HG03025 (cell line): ENCODE measurements around the gene KPNA4.
A peak's percentile ranks its signal among the peaks of the same experiment; 100 is the strongest.
"Not testable (repeated sequence)": the region's sequence is repeated elsewhere in the genome, so short reads cannot be mapped to it uniquely, and the experiment has no call there.

Experiments used
- ATAC-seq: cut with Tn5 transposase; IDR thresholded peaks from one replicate; pipeline ENCODE4 v1.9.1; 2021; ENCODE audit warnings: mild to moderate bottlenecking, moderate library complexity; ENCODE audit not compliant: unreplicated experiment, low FRiP score

Gene KPNA4

GRCh38 chr3:160565442-160566403, at the start of gene KPNA4:
Gene KPNA4 (minus strand): TSS chr3:160565571. CDS start chr3:160565282, 289 bp downstream.
- peak; percentile 94 for ATAC-seq

- ATAC-seq, result no peak
Measured at GRCh38 chr3:160613661-160614060, 48.3 kb upstream of the KPNA4 start.

GRCh38 chr3:160612386-160613075, 47.2 kb upstream of the KPNA4 start:
- ATAC-seq, result no peak

GRCh38 chr3:160611141-160611540, 45.8 kb upstream of the KPNA4 start:
- ATAC-seq, result no peak

GRCh38 chr3:160608870-160609269, 43.5 kb upstream of the KPNA4 start:
- ATAC-seq, result no peak

- no peak for ATAC-seq
Measured at GRCh38 chr3:160607826-160608225, 42.5 kb upstream of the KPNA4 start.

GRCh38 chr3:160605315-160605714, 39.9 kb upstream of the KPNA4 start:
- no peak for ATAC-seq

GRCh38 chr3:160603845-160604244, 38.5 kb upstream of the KPNA4 start:
- not testable (repeated sequence) for ATAC-seq

- no peak for ATAC-seq
Measured at GRCh38 chr3:160602259-160602658, 36.9 kb upstream of the KPNA4 start.

GRCh38 chr3:160601288-160601687, 35.9 kb upstream of the KPNA4 start:
- ATAC-seq, result no peak

- ATAC-seq, result no peak
Measured at GRCh38 chr3:160598865-160599264, 33.5 kb upstream of the KPNA4 start.

- ATAC-seq, result no peak
Measured at GRCh38 chr3:160588023-160588422, 22.7 kb upstream of the KPNA4 start.

GRCh38 chr3:160587105-160587504, 21.7 kb upstream of the KPNA4 start:
- no peak for ATAC-seq

- ATAC-seq, result no peak
Measured at GRCh38 chr3:160586679-160587078, 21.3 kb upstream of the KPNA4 start.

GRCh38 chr3:160583451-160583850, 18.1 kb upstream of the KPNA4 start:
- ATAC-seq, result no peak

GRCh38 chr3:160580938-160581337, 15.6 kb upstream of the KPNA4 start:
- no peak for ATAC-seq

GRCh38 chr3:160577556-160578195, 12.3 kb upstream of the KPNA4 start:
- no peak for ATAC-seq

- ATAC-seq, result no peak
Measured at GRCh38 chr3:160577093-160577492, 11.7 kb upstream of the KPNA4 start.

GRCh38 chr3:160576621-160577020, 11.2 kb upstream of the KPNA4 start:
- ATAC-seq, result no peak

- no peak for ATAC-seq
Measured at GRCh38 chr3:160575589-160575988, 10.2 kb upstream of the KPNA4 start.

GRCh38 chr3:160574636-160575035, 9.3 kb upstream of the KPNA4 start:
- ATAC-seq, result no peak
